ENCODE data around the gene KIF6.

GRCh38 chr6:39516471-39516870, 208.7 kb downstream of the KIF6 start:
- no peak for TF ChIP-seq CTCF (IDR thresholded peaks at IDR 0.05)
- no peak for TF ChIP-seq EZH2 (IDR thresholded peaks at IDR 0.05; ENCODE audit: borderline replicate concordance, insufficient read depth, low read depth, low read length, poor library complexity, severe bottlenecking)

All from B cell (primary cell).